ENCODE measurements around the gene NAA30. TPM values are rescaled to one million over a fixed set of nuclear protein-coding genes. Genes with fewer than 3 reads are reported as not detected.
"Not testable (repeated sequence)": the region's sequence is repeated elsewhere in the genome, so short reads cannot be mapped to it uniquely, and the experiment has no call there.

The NAA30 gene
- 18.7 TPM for total RNA-seq

- peak; percentile 94 for DNase-seq (ENCODE audit: low spot score)
These were observed at the start of gene NAA30 for GRCh38 chr14:57390037-57390805. TSS of gene NAA30 (plus strand) at chr14:57390586. CDS start at chr14:57390958, 372 bp downstream.

DNA sequence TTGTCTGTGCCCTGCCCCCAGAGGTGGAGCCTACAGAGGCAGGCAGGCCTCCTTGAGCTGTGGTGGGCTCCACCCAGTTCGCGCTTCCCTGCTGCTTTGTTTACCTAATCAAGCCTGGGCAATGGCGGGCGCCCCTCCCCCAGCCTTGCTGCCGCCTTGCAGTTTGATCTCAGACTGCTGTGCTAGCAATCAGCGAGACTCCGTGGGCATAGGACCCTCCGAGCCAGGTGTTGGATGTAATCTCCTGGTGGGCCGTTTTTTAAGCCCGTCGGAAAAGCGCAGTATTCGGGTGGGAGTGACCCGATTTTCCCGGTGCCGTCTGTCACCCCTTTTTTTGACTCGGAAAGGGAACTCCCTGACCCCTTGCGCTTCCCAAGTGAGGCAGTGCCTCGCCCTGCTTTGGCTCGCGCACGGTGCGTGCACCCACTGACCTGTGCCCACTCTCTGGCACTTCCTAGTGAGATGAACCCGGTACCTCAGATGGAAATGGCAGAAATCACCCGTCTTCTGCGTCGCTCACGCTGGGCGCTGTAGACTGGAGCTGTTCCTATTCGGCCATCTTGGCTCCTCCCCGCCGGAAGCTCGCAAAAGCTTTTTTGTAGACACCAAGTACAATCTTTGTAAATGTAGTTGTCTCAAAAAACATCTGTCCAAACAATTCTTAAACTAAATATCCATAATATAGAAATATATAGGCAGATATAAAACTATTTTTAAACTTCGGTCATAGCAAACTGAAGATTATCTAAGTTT lies 46.7 kb upstream of the NAA30 start:
- DNase-seq (ENCODE audit: low spot score): not testable (repeated sequence)

DNA sequence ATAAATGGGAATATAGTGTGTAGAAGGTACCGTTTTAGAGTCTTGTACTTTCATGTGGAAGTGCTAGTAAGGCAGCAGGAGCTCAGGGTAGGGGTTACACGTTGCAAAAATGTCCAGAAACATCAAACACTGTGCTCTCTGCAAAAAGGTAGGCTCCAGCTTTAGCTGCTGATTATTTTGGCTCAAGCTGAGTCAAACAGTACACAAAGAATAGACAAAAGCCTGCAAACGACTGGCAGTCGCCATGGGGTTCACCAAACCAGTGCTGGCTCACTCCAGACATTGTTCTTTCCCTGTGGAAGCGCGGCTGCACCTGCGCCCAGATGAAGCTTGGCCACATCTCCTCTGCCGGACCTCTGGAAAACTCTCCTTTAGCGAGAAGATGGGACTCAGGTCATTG lies 45.3 kb upstream of the NAA30 start:
- no peak for DNase-seq (ENCODE audit: low spot score)

- no peak for DNase-seq (ENCODE audit: low spot score)
These were observed 43.6 kb upstream of the NAA30 start for GRCh38 chr14:57346741-57347140.

DNA sequence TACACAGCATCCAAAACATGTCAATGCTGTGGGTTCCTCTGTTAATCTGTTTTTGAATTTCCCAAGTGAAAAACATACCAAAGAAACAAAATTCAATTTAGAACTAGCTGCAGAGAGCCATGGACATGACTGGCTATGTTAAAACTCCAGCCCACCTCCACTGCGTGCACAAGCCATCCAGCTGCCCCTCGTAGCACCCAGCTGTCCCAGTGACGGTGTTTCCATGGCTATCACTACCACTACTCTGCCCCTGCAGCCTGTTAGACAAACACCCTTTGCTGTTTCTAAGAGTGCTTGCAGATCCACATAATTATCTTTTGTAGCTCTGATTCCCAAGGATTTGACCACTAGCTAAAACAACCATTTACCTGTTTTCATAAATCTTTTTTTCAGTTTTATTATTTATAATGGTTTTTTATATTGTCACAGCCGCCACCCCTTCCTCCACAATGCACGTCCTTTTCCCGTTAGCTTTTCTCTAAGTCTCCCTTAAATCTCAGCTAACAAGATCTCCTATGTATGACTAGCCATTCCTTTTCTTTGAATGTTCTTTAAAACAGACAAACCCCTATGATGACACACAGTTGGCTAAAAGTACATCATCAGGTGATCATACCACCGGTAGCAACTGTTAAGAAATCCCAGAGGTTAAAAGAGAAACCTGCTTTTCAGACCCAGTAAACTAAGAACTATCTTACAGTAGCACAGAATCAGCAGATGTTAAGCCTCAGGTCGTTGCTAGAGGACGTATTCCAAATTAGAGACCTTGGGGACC lies 37.8 kb upstream of the NAA30 start:
- DNase-seq (ENCODE audit: low spot score): no peak

DNA sequence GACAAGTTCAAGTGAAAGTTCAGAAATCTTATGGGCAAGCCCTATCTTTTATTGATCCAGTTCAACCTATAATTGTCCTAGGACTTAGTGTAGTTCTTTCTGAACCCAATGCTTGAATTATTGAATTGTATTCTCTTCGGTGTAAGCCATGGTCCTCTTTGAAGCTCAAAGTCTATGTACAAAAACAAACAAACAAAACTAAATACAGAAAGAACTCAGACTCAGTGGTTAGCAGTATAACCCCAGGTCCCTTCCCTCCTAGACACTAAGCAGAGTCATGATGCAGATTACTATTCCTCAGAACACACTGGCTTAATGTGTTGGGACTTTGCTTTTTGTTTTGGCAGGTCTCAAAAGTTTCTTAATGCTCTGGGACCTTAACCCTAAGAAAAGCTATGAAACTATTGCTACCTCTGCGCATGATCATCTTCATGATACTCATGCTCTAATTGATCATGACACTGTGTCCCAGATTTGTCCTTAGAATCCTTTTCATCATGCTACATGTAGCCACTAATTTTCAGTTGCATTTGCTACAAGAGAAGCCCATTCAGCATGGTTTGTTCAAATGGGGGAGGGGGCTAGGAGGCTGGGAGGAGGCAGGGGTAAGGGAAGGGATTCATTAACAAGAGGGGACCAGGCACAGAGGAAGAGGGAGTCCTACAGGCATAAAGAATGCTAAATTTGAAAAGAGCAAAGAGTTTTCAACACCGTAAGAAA lies 35.1 kb upstream of the NAA30 start:
- DNase-seq (ENCODE audit: low spot score): no peak

- DNase-seq (ENCODE audit: low spot score): no peak
These were observed 28.0 kb upstream of the NAA30 start for GRCh38 chr14:57362361-57362760.

DNA sequence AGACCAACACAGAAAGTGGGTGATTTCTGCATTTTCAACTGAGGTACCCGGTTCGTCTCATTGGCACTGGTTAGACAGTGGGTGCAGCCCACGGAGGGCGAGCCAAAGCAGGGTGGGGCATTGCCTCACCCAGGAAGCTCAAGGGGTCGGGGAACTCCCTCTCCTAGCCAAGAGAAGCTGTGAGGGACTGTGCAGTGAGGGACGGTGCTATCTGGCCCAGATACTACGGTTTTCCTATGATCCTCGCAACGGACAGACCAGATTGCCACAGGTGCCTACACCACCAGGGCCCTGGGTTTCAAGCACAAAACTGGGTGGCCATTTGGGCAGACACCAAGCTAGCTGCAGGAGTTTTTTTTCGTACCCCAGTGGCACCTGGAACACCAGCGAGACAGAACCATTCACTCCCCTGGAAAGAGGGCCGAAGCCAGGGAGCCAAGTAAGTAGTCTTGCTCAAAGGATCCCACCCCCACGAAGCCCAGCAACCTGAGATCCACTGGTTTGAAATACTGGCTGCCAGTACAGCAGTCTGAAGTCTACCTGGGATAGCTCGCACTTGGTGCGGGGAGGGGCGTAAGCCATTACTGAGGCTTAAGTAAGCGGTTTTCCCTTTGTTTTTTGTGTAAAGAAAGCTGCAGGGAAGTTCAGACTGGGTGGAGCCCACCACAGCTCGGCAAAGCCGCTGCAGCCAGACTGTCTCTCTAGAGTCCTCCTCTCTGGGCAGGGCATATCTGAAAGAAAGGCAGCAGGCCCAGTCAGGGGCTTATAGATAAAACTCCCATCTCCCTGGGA lies 25.5 kb upstream of the NAA30 start:
- DNase-seq (ENCODE audit: low spot score): no peak

DNA sequence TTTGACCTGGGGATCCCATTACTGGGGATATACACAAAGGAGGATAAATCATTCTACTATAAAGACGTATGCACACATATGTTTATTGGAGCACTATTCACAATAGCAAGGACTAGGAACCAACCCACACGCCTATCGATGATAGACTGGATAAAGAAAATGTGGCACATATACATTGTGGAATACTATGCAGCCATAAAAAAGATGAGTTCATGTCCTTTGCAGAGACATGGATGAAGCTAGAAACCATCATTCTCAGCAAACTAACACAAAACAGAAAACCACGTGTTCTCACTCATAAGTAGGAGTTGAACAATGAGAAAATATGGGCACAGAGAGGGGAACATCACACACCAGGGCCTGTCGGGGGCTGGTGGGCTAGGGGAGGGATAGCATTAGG lies 20.2 kb upstream of the NAA30 start:
- not testable (repeated sequence) for DNase-seq (ENCODE audit: low spot score)

- no peak for DNase-seq (ENCODE audit: low spot score)
These were observed 19.4 kb upstream of the NAA30 start for GRCh38 chr14:57371013-57371412.

DNA sequence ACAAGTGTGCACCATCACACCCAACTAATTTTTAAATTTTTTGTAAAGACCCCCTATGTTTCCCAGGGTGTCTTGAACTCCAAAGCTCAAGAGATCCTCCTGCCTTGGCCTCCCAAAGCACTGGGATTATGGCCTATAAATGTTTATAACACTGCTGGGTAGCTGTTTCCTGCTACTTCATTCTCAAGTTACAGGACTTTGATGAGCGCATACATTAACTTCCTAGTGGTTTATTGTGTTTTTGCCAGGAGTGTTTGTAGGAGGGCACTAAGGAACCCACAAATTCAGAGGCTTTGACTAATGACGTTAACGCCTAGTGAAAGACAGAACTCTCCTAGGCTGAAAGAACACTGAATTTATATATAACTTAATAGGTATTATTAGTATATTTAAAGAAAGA lies 15.2 kb upstream of the NAA30 start:
- no peak for DNase-seq (ENCODE audit: low spot score)

GRCh38 chr14:57378661-57379060 lies 11.7 kb upstream of the NAA30 start:
- no peak for DNase-seq (ENCODE audit: low spot score)

DNA sequence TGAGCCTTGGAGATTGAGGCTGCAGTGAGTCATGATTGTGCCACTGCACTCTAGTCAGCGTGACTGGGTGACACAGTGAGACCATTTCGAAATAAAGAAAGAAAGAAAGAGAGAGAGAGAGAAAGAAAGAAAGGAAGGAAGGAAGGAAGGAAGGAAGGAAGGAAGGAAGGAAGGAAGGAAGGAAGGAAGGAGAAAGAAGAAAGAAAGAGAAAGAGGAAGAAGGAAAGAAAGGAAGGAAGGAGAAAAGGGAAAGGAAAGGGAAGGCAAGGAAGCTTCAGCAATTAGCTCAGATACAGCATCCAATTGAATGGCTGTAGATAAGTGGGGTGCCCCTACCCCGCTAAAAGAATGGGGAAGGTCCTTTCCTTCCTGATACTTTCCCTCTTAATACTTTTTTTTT lies 9.5 kb upstream of the NAA30 start:
- DNase-seq (ENCODE audit: low spot score): no peak

GRCh38 chr14:57382283-57382682 lies 8.1 kb upstream of the NAA30 start:
- DNase-seq (ENCODE audit: low spot score): no peak

DNA sequence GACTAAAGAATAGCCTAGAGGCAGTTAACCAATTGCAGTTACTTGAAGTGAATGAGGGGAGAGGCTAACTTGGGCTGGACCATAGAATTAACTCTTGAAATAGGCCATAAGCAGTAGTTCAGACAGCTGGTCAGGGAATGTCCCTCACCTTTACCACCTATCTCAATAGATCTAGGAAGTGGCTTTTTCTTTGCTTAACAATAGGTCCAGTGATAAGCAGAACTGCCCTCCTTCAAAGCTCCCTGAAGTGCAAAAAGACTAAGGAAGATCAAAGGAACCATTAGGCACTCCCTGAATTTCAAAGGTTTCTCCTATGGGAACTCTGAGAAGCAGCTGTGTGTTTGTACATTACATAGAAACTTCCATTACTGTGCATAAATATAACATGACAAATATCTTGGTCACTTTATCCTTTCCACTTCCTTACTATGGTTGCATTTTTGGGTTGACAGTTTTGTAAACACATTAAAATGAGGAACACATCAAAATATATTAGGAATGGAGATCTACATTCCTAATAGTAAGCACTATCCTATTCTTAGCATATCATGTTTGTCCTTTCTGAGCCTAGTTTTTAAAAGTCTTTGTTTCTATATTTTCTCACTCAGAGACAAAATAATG lies 7.2 kb upstream of the NAA30 start:
- no peak for DNase-seq (ENCODE audit: low spot score)

DNA sequence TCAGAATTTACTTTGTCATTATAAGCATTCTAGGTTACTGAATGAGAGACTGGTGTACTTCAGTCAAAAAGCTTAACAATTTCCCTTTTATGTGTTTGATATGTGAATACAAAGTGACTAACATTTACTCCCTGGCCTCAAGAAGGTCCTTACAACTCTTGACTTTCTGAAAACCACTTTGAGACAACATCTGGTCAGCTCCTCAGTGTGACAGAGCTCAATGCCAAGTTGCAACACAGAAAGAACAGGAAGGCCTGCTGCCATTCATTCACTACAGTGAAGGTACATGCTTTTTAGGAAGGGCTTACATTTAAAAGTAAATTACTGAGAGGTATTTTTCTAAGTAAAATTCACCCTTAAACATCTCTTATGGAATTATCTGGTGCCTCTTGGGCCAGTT lies 2.3 kb upstream of the NAA30 start:
- no peak for DNase-seq (ENCODE audit: low spot score)

DNA sequence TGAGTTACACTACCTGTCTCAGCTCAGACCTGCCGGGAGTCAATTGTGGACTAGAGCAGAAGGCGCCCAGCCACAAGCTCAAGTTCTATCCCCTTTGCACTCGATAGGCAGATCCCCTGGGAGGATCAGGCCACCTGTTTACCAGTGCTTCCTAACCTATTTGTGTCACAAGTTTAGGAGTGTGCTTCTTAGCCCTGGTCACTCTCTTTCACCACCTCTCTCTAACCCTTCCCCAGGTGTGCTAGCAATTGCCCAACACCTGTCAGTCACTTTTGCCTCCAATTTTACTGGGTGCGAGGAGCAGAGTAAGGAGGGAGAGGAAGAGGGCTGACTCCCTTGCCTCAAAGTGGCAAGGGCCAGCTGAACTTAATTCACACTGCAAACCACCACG lies 745 bp upstream of the NAA30 start:
- no peak for DNase-seq (ENCODE audit: low spot score)

DNA sequence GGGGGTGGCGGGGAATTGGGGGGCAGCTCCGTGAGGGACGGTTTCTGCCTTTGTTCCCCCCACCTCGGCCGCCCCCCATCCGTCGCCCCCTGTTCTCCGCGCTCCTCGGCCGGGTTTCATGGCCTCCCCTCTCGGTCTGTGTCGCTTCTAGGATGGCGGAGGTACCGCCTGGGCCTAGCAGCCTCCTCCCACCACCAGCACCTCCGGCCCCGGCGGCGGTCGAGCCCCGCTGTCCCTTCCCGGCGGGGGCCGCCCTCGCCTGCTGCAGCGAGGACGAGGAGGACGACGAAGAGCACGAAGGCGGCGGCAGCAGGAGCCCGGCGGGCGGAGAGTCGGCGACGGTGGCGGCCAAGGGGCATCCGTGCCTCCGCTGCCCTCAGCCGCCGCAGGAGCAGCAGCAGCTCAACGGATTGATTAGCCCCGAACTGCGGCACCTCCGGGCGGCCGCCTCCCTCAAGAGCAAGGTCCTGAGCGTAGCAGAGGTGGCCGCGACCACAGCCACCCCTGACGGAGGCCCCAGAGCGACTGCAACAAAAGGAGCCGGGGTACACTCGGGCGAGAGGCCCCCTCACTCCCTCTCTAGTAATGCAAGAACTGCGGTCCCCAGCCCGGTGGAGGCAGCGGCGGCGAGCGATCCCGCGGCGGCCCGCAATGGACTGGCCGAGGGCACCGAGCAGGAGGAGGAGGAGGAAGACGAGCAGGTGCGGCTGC lies 575 bp downstream of the NAA30 start:
- no peak for DNase-seq (ENCODE audit: low spot score)

DNA sequence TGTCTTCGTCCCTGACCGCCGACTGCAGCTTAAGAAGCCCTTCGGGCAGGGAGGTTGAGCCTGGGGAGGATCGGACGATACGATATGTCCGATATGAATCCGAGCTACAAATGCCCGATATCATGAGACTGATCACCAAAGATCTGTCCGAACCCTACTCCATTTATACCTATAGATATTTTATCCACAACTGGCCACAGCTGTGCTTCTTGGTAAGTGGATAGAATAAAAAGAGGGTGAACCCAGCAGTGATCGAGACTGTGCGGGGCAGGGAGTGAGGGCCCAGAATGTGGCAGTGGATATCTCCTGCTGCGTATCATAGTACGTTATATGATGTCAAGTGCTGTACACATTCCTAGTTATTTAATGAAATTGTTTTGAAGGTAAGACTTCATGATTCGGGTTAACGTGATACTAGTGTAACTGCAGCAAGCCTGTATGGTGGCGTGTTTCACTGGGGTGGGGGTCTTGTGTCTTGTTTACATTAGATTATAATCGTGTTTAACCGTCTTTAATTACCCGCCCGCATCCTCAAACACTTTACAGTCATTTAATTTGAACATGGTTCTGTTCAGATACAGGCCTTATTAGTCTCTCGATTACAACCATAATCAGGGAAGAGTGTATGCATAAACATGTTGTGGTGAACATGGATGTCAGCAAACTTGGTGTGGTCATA lies 1.3 kb downstream of the NAA30 start:
- DNase-seq (ENCODE audit: low spot score): no peak
